Skin of body (tissue), 2 donors: Measurements from ENCODE around the gene PITHD1. TPM values are rescaled to one million over a fixed set of nuclear protein-coding genes. Genes with fewer than 3 reads are reported as not detected.
A peak's percentile ranks its signal among the peaks of the same experiment; 100 is the strongest.
"Not testable (repeated sequence)": the region's sequence is repeated elsewhere in the genome, so short reads cannot be mapped to it uniquely, and the experiment has no call there.

Experiments used
- DNase-seq: peaks from one replicate; lab custom pipeline; 2025; lab: John Stamatoyannopoulos, UW
- total RNA-seq: library from RNA; depleted of rRNA; stranded (reverse); fragments of >200 nt; gene quantifications from one replicate; pipeline ENCODE4 v1.2.3, GENCODE V29; 2014

PITHD1 gene
- total RNA-seq, 1 donor from 2014 or later = 57.6 TPM

DNA sequence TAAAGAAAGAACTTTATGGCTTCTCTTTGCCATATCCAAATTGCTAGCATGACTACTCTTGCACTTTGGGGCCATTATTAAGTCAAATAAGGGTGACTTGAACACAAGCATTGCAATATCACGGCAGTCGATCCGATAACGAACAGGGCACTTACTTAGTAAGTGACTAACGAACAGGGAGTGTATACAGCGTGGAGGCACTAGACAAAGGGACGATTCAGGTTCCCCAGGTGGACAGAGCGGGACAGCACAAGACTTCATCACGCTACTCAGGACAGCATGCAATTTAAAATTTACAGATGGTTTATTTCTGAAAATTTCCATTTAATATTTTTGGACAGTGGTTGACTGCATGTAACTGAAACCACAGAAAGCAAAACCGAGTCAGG, 5.4 kb upstream of the PITHD1 start:
- no peak for DNase-seq

DNA sequence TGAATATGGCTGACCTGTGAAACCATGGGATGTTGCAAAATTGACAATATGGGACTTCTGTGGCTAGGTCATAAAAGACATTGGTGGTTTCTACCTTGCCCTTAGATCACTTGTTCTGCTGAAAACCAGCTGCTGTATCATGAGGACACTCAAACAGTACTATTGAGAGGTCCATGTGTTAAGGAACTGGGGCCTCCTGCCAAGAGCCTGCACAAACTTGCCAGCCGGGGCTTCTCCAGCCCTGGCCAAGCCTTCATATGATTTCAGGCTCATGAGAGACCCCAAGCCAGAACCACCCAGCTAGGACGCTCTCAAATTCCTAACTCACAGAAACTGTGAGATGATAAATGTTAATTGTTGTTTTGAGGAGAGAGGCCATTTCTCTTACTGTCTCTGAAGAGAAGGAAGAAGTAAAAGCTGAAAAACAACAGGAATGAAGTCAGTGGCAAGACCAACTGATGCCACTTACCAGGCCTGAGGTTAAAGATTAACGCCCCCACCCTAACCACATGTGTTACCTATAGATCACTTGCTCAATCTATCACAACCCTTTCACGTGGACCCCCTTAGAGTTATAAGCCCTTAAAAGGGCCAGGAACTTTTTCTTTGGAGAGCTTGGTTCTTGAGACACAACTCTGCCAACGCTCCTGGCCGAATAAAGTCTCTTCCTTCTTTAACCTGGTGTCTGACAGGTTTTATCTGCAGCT, 3.9 kb upstream of the PITHD1 start:
- no peak for DNase-seq

DNA sequence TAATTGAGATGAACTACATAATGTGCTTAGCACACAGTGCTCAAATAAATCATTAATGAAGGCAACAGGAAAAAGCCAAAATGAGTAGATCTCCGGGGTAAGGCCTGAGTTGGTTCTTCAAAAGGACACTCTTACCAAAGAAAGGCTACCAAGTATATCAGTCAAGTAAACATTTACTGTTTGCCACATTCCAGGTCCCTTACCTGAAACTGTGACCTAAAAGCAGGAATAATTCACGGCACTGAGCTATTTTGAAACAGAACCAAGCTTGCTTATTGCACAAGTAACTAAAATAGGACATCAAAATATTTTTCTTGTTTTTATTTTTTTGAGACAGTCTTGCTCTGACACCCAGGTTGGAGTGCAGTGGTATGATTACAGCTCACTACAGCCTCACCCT, 2.0 kb upstream of the PITHD1 start:
- no peak for DNase-seq

DNA sequence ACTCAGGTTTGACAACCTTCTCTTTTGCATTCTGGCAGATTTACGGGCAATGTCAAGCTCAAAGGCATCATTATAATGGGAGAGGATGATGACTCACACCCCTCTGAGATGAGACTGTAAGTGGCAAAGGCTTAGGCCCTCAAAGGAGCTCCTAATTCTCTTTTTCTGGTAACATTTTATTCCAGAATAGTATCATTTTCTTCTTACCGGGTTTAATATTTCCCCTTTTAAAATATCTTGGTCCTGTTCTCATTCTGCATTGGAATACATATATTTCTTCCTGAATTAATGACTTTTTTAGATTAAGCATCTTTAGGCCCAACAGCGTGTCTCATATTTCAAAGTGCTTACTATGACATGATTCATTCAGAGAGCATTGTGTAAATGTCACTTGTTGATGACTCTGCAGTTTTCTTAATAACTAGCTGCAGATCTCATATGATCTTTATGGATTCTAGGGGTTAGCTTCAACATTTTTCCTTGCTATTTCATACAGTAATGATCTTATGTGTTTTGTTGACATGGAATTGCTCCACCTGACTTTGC, 1.7 kb downstream of the PITHD1 start:
- no peak for DNase-seq

- not testable (repeated sequence) for DNase-seq
Observed at GRCh38 chr1:23783141-23783540, 4.9 kb downstream of the PITHD1 start.

DNA sequence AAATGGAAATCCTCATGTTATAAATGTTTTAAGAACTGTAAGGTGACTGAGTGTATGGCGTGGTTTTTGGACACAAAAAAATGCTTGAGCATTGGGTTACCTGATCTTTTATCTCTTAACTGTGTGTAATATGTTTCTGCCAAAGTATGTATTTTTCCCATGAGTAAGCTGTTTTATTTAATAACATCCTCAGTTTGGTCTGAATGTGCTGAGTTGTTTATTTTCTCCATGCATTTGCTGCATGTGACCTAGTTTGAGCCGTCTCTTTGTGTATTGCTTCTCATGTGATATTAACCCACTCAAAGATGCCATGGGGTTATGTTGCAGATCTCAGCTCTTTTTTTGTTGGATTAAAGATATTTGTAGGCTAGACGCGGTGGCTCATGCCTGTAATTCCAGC, 6.6 kb downstream of the PITHD1 start:
- no peak for DNase-seq

GRCh38 chr1:23787701-23788100, 9.5 kb downstream of the PITHD1 start:
- no peak for DNase-seq

GRCh38 chr1:23788695-23789094, 10.5 kb downstream of the PITHD1 start:
- DNase-seq = no peak

- peak; percentile 88 for DNase-seq
Observed at GRCh38 chr1:23790696-23791515, 12.7 kb downstream of the PITHD1 start, which contains the start of gene LYPLA2. LYPLA2 (plus strand) TSS chr1:23791145; CDS start chr1:23792683, 1,538 bp downstream.

DNA sequence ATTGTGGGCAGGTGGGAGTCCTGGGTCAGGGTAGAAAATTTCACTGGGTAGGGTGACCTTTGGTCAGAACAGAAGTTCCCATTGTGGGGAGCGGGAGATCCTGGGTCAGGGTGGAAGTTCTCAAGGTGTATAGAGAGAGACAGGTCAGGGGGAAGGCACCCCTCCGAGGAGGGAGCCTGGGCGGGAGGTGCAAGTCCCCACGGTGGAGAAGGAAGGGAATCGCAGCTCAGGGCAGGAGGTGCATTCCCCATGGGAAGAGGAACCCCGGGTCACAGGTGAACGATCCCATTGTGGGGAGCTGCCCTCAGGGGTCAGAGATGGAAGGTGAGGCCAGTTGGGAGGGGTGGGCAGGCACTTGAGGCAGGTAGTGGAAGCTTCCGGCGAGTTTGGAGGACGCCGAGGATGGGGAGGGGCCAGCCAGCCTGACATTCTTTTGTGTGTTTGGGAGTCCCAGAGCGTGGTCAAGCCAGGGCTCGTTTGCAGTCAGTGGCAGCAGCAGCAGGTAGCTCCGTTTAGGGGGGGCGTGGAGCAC, 13.4 kb downstream of the PITHD1 start:
- DNase-seq = no peak

GRCh38 chr1:23792151-23792945, 14.1 kb downstream of the PITHD1 start:
- DNase-seq = no peak

GRCh38 chr1:23793018-23793781, 15.0 kb downstream of the PITHD1 start:
- no peak for DNase-seq

DNA sequence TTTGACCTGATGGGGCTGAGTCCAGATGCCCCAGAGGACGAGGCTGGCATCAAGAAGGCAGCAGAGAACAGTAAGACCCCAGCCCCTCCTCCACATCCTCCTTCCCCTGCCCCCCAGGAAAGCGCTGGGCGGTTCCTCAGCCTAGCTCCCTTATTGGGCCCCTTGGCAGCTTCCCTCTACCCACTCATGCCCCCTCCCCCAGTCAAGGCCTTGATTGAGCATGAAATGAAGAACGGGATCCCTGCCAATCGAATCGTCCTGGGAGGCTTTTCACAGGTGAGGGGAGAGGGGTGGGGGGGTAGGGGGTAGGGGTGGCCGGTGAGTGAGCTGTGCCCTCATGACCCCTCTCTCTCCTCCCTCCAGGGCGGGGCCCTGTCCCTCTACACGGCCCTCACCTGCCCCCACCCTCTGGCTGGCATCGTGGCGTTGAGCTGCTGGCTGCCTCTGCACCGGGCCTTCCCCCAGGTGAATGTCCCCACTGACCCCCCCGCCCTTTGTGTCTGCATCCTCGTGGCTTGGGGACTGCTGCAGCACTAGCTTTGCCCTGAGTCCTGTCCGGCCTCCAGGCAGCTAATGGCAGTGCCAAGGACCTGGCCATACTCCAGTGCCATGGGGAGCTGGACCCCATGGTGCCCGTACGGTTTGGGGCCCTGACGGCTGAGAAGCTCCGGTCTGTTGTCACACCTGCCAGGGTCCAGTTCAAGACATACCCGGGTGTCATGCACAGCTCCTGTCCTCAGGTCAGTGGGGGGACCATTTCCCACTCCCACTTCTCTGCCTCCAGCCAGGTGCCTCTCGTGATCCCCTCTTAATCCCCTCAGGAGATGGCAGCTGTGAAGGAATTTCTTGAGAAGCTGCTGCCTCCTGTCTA, 15.9 kb downstream of the PITHD1 start:
- DNase-seq = no peak

- not testable (repeated sequence) for DNase-seq
Observed at GRCh38 chr1:23794732-23795182, 16.5 kb downstream of the PITHD1 start.

DNA sequence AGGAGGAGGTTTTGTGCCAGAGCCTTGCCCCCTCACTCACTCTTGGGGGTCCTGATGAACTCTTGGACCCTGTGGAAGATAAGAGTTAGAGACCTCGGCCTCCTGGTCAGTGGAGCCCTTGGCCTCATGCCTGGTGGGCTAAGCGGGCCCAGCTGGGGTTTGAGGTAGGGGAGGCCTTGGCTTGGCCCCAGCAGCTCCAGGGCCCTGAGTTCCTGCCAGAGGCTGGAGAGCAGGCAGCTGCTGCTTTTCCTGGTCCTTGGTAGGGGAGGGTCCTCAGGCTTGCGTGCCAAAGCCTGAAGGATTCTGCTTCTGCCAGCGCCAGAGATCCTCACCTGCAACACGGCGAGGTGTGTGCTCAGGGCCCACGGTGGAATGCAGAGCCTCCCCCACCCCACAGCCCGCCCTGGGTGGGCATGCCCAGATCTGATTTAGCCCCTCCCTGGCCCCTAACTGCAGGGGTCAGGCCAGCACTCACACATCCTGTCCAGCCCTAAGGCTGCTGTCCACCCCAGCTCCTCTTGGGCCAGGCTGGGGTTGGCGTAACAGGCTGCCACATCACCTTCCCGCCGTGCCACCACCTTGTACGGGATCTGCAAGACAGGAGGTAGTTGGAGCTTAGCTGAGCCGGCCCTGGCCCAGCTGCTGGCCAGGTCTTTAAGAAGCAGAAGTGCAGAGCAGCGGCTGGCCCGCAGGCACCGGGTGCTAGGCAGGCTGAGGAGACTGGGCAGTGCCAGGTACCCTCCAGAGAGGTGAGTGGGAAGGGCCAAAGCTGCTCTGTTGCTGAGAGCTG, 17.7 kb downstream of the PITHD1 start:
- no peak for DNase-seq

DNA sequence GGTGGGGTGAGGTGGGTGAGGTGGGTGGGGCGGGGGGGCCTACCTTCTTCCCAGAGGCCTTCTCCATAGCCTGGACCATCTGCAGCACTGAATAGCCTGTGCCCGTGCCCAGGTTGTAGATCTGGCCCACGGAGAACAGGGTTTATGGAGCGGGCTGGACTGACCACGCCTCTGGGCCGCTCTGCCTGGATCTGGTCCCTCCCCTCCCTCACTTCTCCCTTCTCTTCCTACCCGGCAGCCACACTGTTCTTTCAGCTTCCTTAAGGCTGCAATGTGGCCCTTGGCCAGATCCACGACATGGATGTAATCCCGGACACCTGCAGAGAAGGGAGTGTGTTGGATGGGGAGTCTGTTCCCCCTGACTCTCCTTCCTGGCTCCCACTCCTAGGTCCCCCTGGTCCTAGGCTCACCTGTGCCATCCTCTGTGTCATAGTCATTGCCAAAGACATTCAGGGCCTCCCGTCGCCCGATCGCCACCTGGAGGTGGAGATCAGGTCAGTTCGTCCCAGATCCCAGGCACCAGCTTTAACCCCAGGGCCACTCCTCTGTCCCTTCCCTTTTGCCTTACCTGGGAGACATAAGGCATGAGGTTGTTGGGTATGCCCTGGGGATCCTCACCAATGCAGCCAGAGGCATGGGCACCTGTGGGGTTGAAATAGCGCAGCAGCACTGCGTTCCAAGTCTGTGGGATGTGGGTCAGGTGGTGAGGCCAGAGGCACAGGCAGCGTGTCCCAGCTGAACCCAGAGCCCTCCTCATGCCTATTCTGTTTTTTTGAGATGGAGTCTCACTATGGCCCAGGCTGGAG, 18.5 kb downstream of the PITHD1 start:
- DNase-seq = no peak

DNA sequence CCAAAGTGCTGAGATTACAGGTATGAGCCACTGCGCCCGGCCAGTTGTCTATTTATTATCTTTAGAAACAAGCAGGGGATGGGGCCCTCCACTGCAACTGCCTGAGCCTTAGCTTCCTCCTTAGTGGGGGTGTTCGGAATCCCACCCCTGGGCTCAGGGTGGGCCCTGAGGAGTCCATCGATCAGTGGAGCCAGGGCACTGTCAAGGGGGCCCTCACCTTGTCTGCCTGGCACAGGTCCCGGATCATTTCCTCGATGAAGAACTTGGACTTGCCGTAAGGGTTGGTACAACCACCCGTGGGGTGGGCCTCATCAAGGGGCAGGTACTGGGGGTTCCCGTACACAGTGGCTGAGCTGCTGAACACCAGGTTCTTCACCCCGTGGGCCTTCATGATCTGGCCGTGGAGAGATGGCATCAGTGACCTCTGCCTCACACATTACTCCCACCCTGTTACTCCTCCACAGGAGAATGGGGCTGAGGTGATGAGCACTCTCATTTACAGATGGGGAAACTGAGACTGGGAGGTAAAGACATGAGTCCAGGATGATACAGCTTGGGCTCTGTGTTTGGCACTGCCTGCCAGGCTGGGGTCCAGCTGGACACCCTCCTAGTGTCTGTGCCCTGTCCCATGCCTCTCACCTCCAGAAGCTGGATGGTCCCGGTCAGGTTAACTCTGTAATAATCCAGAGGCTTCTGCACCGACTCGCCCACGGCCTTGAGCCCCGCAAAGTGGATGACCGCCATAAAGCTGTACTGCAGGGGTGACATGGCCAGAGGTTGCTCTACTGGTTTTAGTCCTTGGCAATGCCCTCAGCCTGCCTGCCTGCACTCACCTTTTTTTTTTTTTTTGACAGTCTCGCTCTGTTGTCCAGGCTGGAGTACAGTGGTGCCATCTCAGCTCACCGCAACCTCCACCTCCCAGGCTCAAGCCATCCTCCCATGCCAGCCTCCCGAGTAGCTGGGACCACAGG, 19.5 kb downstream of the PITHD1 start:
- DNase-seq = no peak
